Measurements from ENCODE around the gene TUFT1. TPM values are rescaled to one million over a fixed set of nuclear protein-coding genes. Genes with fewer than 3 reads are reported as not detected.

The TUFT1 gene
- total RNA-seq, 2 experiments from 2014 or later = 7.2 to 9.6 TPM

DNA sequence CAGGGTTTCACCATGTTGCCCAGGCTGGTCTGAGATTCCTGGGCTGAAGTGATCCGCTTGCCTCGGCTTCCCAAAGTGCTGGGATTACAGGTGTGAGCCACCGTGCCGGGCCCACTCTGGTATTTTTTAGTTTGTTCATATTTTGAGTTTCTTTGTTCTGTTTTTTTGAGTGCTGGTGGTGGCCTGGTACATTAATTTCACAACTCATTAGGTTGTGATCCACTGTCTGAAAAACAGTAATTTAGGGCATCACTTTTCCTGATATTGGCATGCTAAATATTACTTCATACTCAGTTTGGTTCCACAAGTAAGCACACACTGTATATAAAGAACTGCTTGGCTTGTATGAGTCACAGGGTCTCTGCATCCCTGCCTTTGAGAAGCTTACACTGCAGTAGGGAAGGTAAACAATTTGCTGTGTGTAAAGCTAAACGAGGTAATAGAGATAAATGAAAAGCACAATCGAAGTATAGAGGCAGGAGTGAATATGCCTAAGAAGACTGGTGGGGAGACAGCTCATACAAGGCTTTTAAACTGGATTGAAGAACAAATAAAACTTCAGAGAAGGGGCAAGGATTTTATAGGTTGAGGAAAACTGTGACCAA, 79.5 kb downstream of the TUFT1 start:
- TF ChIP-seq, protein P1, sequence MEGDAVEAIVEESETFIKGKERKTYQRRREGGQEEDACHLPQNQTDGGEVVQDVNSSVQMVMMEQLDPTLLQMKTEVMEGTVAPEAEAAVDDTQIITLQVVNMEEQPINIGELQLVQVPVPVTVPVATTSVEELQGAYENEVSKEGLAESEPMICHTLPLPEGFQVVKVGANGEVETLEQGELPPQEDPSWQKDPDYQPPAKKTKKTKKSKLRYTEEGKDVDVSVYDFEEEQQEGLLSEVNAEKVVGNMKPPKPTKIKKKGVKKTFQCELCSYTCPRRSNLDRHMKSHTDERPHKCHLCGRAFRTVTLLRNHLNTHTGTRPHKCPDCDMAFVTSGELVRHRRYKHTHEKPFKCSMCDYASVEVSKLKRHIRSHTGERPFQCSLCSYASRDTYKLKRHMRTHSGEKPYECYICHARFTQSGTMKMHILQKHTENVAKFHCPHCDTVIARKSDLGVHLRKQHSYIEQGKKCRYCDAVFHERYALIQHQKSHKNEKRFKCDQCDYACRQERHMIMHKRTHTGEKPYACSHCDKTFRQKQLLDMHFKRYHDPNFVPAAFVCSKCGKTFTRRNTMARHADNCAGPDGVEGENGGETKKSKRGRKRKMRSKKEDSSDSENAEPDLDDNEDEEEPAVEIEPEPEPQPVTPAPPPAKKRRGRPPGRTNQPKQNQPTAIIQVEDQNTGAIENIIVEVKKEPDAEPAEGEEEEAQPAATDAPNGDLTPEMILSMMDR (IDR thresholded peaks at IDR 0.05) = no peak
- CTCF ChIA-PET = no interaction called here
- intact Hi-C loops (cut with DNase I, micrococcal nuclease) = loop anchor here in 1 of 2 experiments (5.0 kb wide), 1 partner anchor 38 kb away; no protein-coding TSS in a partner anchor
- peaks cover 58% of the 10 kb centered on the region for H3K4me1 Mint-ChIP-seq (ENCODE audit: low read depth)
- DNase-seq (no peak), ATAC-seq (ENCODE audit: poor library complexity) (no peak)
- Histone ChIP-seq H3K36me3 (ENCODE audit: insufficient read depth, low read length) (peaks cover 4% of the 10 kb centered on the region), H3K27ac (ENCODE audit: low read depth in 1 of 2, low read length in 2 of 2) (no peak overlapping the region), H3K4me1 (ENCODE audit: insufficient read depth, low read length) (peaks cover 11% of the 10 kb centered on the region), H3K27me3 (ENCODE audit: control insufficient read depth in 1 of 2, insufficient read depth in 2 of 2, low read length in 2 of 2) (no peaks in the 10 kb centered on the region), H3K4me3 (ENCODE audit: low read length) (no peak overlapping the region), H3K9me3 (ENCODE audit: control insufficient read depth in 1 of 2, insufficient read depth in 1 of 2, low read length in 2 of 2) (no peaks in the 10 kb centered on the region)
- H3K27me3 Mint-ChIP-seq = no peaks in the 10 kb centered on the region
- peaks cover 6% of the 10 kb centered on the region for H3K36me3 Mint-ChIP-seq (ENCODE audit: low read depth)
- POLR2A ChIA-PET = interaction anchor here (1.1 kb wide), 1 partner anchor 220 kb away, joined by 3 read pairs; the partner anchor contains the start of gene PSMB4
- H3K27ac Mint-ChIP-seq = peak overlapping the region; percentile 11
- no peak overlapping the region for H3K4me3 Mint-ChIP-seq
- H3K9me3 Mint-ChIP-seq = no peaks in the 10 kb centered on the region

DNA sequence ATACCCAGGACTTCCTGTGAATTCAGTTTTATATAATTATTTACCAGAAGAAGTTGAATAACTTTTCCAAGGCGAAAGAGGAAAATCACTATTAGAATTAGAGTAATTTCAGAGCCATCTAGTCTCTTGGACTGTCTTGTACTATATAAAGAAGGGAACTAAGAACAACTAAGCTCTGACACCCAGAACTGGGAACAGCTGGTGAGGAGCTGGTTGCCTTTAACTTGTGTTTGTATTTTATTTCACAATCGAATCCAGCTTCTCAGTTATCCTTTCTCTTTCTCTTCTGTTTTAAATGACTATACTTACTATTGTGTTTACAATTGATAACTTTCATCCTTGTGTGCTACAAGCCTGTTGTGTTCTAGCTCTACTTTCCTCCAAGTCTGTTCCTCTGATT, 80.2 kb downstream of the TUFT1 start:
- Mint-ChIP-seq H3K4me1 (ENCODE audit: low read depth) (peaks cover 51% of the 10 kb centered on the region), H3K27me3 (no peaks in the 10 kb centered on the region), H3K9me3 (no peaks in the 10 kb centered on the region), H3K4me3 (no peak overlapping the region), H3K27ac (peak overlapping the region; percentile 11), H3K36me3 (ENCODE audit: low read depth) (peaks cover 6% of the 10 kb centered on the region)
- Histone ChIP-seq H3K9me3 (ENCODE audit: control insufficient read depth in 1 of 2, insufficient read depth in 1 of 2, low read length in 2 of 2) (no peaks in the 10 kb centered on the region), H3K36me3 (ENCODE audit: insufficient read depth, low read length) (peaks cover under 1% of the 10 kb centered on the region), H3K27ac (ENCODE audit: low read depth in 1 of 2, low read length in 2 of 2) (no peak overlapping the region), H3K27me3 (ENCODE audit: control insufficient read depth in 1 of 2, insufficient read depth in 2 of 2, low read length in 2 of 2) (no peaks in the 10 kb centered on the region), H3K4me1 (ENCODE audit: insufficient read depth, low read length) (peaks cover 9% of the 10 kb centered on the region), H3K4me3 (ENCODE audit: low read length) (no peak overlapping the region)
- ATAC-seq (ENCODE audit: poor library complexity) = no peak
- DNase-seq = no peak
- TF ChIP-seq, protein P1 (IDR thresholded peaks at IDR 0.05) = no peak
- CTCF ChIA-PET = interaction anchor here (1.4 kb wide), 1 partner anchor 176 kb away, joined by 3 read pairs; no protein-coding TSS in a partner anchor
- POLR2A ChIA-PET = interaction anchor here (1.1 to 1.2 kb wide), 2 partner anchors 8 to 221 kb away, joined by 3 to 5 read pairs; partner anchors contain the start of gene PSMB4
- intact Hi-C loops (cut with DNase I, micrococcal nuclease) = loop anchor here in 1 of 2 experiments (5.0 kb wide), 1 partner anchor 37 kb away; no protein-coding TSS in a partner anchor

DNA sequence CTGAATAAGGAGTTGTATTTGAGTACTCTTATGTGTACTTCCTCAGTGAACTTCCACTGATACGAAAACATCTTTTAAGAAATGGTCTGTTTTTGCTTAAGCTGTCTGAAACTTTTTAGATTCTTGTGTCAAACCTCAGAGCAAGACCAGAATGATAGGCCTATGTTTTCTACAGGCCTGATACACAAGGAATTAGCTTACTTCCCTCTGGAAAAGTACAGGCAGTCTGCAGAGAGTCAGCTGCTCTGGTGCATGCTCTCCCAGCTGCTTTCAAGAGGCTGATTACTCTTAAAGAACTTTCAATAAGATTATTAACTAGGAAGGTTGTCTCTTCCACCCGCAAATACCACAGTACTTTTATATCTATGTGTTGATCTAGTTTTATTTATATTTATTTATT, 81.2 kb downstream of the TUFT1 start:
- H3K27ac Mint-ChIP-seq = peak overlapping the region; percentile 7
- no peaks in the 10 kb centered on the region for H3K27me3 ChIP-seq (ENCODE audit: control insufficient read depth in 1 of 2, insufficient read depth in 2 of 2, low read length in 2 of 2)
- H3K27me3 Mint-ChIP-seq = no peaks in the 10 kb centered on the region
- POLR2A ChIA-PET = interaction anchor here (0.6 to 1.2 kb wide), 2 partner anchors 9 to 28 kb away, joined by 3 to 5 read pairs; no protein-coding TSS in a partner anchor
- no peak for DNase-seq
- peaks cover 6% of the 10 kb centered on the region for H3K36me3 Mint-ChIP-seq (ENCODE audit: low read depth)
- H3K27ac ChIP-seq (ENCODE audit: low read depth in 1 of 2, low read length in 2 of 2) = no peak overlapping the region
- H3K36me3 ChIP-seq (ENCODE audit: insufficient read depth, low read length) = no peaks in the 10 kb centered on the region
- no peaks in the 10 kb centered on the region for H3K9me3 Mint-ChIP-seq
- H3K4me3 Mint-ChIP-seq = no peak overlapping the region
- intact Hi-C loops (cut with DNase I, micrococcal nuclease) = loop anchor here in 1 of 2 experiments (5.0 kb wide), 1 partner anchor 36 kb away; no protein-coding TSS in a partner anchor
- CTCF ChIA-PET = interaction anchor here (1.4 kb wide), 1 partner anchor 177 kb away, joined by 3 read pairs; no protein-coding TSS in a partner anchor
- H3K4me1 ChIP-seq (ENCODE audit: insufficient read depth, low read length) = peaks cover 9% of the 10 kb centered on the region
- H3K4me3 ChIP-seq (ENCODE audit: low read length) = no peak overlapping the region
- no peaks in the 10 kb centered on the region for H3K9me3 ChIP-seq (ENCODE audit: control insufficient read depth in 1 of 2, insufficient read depth in 1 of 2, low read length in 2 of 2)
- TF ChIP-seq, protein P1 (IDR thresholded peaks at IDR 0.05) = no peak
- peaks cover 40% of the 10 kb centered on the region for H3K4me1 Mint-ChIP-seq (ENCODE audit: low read depth)
- no peak for ATAC-seq (ENCODE audit: poor library complexity)
